RWPE1 (cell line): ENCODE data around the gene ANKIB1.

Source experiments
- CTCF ChIA-PET: fragments of 350-600 bp; sonication (Branson Sonifier 250); formaldehyde crosslinking; extraction: SDS; loops from one replicate; lab custom pipeline; 2021; lab: Yijun Ruan, JAX
- POLR2A ChIA-PET: fragments of 400-600 bp; formaldehyde crosslinking; extraction: SDS; loops from one replicate; lab custom pipeline; 2020; ENCODE audit warnings: antibody characterized with exemption; ENCODE audit not compliant: low non-redundant PET; lab: Yijun Ruan, JAX
- DNase-seq: peaks from one replicate; pipeline ENCODE4 v3.0.0; 2012; ENCODE audit warnings: low spot score
- H3K27ac ChIP-seq: fragments of 450-650 bp; 2 replicates; pipeline ENCODE4 v1.5.1; 2017
- TF ChIP-seq, protein P1 (sequence below): fragments of 450-650 bp; conservative IDR thresholded peaks from 2 replicates; pipeline ENCODE4 v1.5.1; 2017; ENCODE audit warnings: low read depth, mild to moderate bottlenecking

Gene ANKIB1

DNA sequence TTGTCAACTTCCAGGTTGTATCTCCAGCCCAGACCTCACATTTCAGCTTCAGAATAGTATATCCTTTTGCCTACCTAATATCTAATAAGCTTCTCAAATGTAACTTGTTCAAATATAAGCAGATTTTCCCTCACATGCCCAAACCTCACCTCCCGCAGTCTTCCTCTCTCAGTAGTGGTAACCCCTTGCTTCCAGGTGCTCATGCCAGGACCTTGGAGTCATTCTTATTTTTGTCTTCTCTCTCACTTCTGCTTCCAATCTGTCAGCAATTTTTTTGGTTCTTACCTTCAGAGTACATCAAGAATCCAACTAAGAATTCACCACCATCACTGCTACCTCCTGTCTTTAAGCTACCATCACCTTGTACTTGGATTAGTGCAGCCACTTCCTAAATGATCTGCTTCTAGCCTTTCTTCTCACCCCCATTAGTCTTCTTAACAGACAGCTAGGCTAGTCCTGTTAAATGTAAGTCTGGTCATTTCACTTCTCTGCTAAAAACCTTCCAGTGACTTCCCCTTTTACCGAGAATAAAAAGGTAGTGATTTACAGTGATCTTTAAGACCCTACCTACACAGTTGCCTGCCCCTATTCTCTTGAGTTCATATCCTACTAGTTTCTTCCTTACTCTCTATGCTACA, 14.0 kb downstream of the ANKIB1 start:
- DNase-seq = no peak
- TF ChIP-seq, protein P1, sequence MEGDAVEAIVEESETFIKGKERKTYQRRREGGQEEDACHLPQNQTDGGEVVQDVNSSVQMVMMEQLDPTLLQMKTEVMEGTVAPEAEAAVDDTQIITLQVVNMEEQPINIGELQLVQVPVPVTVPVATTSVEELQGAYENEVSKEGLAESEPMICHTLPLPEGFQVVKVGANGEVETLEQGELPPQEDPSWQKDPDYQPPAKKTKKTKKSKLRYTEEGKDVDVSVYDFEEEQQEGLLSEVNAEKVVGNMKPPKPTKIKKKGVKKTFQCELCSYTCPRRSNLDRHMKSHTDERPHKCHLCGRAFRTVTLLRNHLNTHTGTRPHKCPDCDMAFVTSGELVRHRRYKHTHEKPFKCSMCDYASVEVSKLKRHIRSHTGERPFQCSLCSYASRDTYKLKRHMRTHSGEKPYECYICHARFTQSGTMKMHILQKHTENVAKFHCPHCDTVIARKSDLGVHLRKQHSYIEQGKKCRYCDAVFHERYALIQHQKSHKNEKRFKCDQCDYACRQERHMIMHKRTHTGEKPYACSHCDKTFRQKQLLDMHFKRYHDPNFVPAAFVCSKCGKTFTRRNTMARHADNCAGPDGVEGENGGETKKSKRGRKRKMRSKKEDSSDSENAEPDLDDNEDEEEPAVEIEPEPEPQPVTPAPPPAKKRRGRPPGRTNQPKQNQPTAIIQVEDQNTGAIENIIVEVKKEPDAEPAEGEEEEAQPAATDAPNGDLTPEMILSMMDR = no peak
- no peak overlapping the region for H3K27ac ChIP-seq
- ChIA-PET POLR2A (interaction anchor here (0.6 kb wide), 1 partner anchor 67 kb away, joined by 3 read pairs; no protein-coding TSS in a partner anchor), CTCF (no interaction called here)

DNA sequence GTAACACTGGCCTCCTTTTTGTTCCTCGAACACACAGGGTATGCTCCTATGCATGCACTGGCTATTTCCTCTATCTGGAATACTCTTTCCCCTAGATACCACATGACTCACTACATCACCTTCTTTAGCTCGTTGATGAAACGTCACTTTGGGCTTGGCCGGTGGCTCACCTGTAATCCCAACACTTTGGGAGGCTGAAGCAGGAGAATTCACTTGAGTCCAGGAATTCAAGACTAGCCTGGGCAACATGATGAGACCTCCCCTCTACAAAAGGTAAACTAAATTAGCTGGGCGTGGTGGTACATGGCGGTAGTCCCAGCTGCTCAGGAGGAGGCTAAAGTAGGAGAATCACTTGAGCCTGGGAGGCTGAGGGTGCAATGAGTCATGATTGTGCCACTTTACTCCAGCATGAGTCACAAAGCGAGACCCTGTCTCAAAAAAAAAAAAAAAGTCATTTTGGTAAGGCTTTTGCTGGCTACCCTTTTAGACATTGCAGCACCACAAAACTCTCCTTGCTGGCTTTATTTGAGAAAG, 14.5 kb downstream of the ANKIB1 start:
- TF ChIP-seq, protein P1 = no peak
- CTCF ChIA-PET = interaction anchor here (0.8 kb wide), 1 partner anchor 328 kb away, joined by 4 read pairs; no protein-coding TSS in a partner anchor
- POLR2A ChIA-PET = interaction anchor here (0.6 kb wide), 1 partner anchor 67 kb away, joined by 3 read pairs; no protein-coding TSS in a partner anchor
- peak; percentile 74 for DNase-seq
- peak overlapping the region; percentile 47; the same call in 1 of the 2 replicates for H3K27ac ChIP-seq

DNA sequence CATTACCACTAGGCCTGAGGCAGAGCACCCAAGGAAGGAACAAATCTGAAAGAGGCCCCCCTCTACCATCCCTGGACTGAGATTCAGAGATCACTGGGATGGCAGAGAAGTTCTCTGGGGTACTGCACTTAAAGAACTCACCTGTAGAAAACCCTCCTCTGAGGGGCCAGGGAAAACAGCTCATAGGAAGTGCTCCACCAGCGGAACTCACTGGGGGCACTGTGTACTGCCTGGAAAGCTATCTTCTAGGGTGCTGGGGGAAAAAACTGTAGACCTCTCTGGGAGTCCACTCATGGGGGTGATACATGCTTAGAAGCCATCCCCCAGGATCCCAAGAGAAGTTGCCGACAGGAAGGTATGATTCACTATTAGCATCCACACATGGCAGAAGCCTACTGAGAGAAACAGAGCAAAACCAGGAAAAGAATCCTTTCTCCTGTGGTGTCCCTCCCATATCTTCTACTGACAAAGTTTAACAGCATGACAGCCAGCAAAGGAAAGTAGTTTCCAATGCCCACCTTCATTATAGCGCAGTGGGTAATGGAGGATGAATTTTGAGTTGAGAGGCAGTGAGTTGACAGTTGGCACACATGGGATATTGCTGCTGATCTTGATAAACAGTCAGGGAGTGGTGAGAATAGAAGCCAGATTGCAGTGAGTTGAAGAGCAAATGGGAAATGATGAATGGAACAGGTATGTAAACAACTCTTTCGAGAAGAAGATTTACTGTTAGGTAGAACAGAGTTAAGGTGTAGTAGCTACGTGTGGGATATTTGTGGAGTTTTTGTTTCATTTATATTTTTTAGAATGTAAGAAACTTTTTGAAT, 20.9 kb downstream of the ANKIB1 start:
- CTCF ChIA-PET = no interaction called here
- no peak for DNase-seq

DNA sequence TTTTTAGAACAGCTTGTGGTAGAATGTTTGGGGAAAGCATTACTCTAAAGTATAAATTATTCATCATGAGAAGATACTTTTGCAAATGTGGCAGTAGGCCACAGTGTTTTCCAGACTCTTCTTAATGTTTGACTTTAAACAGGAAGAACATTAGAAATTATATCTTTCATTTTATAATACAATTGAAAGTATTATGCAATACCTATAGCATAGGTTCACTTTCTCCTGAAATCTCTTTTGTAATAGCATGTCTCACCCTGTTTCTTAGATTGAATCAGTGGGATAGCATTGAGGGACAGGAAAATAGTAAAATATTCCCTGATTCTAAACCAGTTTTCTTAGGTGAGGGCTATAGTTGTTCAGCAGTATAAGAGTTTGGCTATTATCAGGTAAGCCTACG, 23.1 kb downstream of the ANKIB1 start:
- TF ChIP-seq, protein P1 = no peak

More for the DNA sequence above, 20.9 kb downstream of the ANKIB1 start:
- POLR2A ChIA-PET = no interaction called here
- no peak overlapping the region for H3K27ac ChIP-seq
- TF ChIP-seq, protein P1 = no peak

DNA sequence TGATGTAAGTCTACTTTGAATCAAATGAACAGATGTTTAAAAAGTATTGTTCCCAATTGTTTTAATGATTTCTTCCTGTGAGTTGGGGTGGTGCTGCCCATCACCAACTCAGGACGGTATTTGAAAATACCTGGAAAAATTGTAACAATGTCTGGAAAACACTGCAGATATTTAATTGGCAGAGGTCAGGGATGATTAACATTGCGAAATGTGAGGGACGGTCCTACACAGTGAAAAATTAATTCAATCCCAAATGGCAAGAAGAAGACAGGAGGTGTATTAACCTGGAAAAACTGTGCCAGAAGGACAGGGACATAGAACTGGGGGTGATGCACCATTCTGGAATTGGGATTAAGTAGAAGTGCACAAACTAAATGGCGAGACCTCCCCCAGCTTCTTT, 29.6 kb downstream of the ANKIB1 start:
- no peak for DNase-seq

More for the DNA sequence above, 23.1 kb downstream of the ANKIB1 start:
- POLR2A ChIA-PET = no interaction called here
- no peak for DNase-seq
- H3K27ac ChIP-seq = no peak overlapping the region
- CTCF ChIA-PET = no interaction called here

DNA sequence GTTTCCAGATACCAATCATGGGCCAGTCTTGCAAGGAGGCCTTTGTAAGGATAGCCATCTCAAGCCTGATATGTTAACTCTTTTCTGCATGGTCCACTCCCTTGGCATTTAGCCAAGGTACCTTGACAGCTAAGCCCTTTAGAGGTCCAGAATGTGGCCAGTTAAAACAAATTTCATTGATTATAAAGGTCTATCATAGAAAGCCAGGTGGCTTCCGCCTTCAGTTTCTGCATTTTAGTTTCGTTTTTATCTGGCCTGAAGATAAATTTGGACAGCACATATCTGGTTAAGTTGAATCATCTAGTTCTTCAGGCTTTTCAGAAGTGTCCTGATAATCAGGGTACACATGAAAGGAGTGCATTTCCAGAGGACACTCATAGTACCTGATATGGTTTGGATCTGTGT, 30.7 kb downstream of the ANKIB1 start:
- TF ChIP-seq, protein P1 = no peak
- H3K27ac ChIP-seq = no peak overlapping the region
- POLR2A ChIA-PET = no interaction called here
- DNase-seq = no peak
- CTCF ChIA-PET = no interaction called here

More for the DNA sequence above, 29.6 kb downstream of the ANKIB1 start:
- H3K27ac ChIP-seq = no peak overlapping the region
- TF ChIP-seq, protein P1 = no peak
- ChIA-PET POLR2A (no interaction called here), CTCF (interaction anchor here (0.6 kb wide), 1 partner anchor 299 kb away, joined by 3 read pairs; no protein-coding TSS in a partner anchor)
